Hepatocyte (in vitro differentiated cells): ENCODE data around the gene KXD1.

Experiments used
- EZH2 ChIP-seq: fragments of 200-600 bp; sonication (generic); IDR thresholded peaks from 2 replicates; pipeline ENCODE4 v1.6.1; 2016; ENCODE audit warnings: antibody characterized with exemption, mild to moderate bottlenecking, borderline replicate concordance
- TF ChIP-seq, protein P1 (sequence below): fragments of 200-600 bp; sonication (generic); IDR thresholded peaks from 2 replicates; pipeline ENCODE4 v1.5.1; 2016; ENCODE audit warnings: antibody characterized with exemption, mild to moderate bottlenecking; ENCODE audit not compliant: poor library complexity

DNA sequence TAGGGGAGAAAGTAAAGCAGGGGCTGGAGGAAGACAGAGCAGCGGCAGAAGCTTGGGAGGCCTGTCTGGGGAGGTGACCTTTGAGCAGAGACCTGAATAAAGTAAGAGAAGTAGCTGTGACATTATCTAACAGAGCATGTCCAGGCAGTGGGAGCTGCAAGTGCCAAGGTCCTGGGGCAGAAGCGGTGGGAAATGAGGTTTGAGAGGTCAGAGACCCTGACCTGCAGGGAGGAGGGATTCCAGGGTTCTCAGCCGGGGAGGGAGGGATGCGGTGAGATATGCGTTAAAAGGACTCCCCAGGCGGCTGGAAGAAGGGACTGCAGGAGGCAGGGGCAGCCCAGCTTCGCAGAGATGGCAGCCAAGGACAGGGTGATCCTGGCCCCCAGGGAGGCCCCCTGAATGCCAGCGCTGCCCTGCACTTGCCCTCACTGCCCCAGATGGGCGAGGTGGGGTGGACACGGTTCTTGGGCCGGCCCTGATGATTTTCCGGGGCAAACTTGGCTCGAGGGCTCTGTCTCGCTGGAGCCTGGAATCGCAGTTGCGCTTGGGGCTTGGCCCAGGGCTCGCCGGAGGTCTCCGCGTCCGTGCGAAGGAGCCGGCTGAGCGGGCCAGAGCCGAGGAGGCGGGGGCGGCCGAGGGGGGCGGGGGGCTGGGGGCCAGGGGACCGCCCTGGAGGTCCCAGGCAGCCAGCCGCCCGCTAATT, 45.7 kb downstream of the KXD1 start:
- TF ChIP-seq, protein P1, sequence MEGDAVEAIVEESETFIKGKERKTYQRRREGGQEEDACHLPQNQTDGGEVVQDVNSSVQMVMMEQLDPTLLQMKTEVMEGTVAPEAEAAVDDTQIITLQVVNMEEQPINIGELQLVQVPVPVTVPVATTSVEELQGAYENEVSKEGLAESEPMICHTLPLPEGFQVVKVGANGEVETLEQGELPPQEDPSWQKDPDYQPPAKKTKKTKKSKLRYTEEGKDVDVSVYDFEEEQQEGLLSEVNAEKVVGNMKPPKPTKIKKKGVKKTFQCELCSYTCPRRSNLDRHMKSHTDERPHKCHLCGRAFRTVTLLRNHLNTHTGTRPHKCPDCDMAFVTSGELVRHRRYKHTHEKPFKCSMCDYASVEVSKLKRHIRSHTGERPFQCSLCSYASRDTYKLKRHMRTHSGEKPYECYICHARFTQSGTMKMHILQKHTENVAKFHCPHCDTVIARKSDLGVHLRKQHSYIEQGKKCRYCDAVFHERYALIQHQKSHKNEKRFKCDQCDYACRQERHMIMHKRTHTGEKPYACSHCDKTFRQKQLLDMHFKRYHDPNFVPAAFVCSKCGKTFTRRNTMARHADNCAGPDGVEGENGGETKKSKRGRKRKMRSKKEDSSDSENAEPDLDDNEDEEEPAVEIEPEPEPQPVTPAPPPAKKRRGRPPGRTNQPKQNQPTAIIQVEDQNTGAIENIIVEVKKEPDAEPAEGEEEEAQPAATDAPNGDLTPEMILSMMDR, result peak; percentile 15
- no peak for TF ChIP-seq EZH2
